KG1 (cell line): ENCODE data around the gene NKG7.
A peak's percentile ranks its signal among the peaks of the same experiment; 100 is the strongest.

Source experiments
- DNase-seq: peaks from one replicate; lab custom pipeline; 2025; lab: John Stamatoyannopoulos, UW

Gene NKG7

GRCh38 chr19:51361239-51361638 is 11.2 kb downstream of the NKG7 start:
- DNase-seq = no peak

- DNase-seq = no peak
Measured at GRCh38 chr19:51359294-51359693, 13.2 kb downstream of the NKG7 start.

- no peak for DNase-seq
Measured at GRCh38 chr19:51357952-51358351, 14.5 kb downstream of the NKG7 start.

- no peak for DNase-seq
Measured at GRCh38 chr19:51356159-51356801, 16.2 kb downstream of the NKG7 start.

- DNase-seq = no peak
Measured at GRCh38 chr19:51354742-51355148, 17.7 kb downstream of the NKG7 start.

- no peak for DNase-seq
Measured at GRCh38 chr19:51354103-51354741, 18.2 kb downstream of the NKG7 start.

GRCh38 chr19:51352783-51353360 is 19.6 kb downstream of the NKG7 start:
- DNase-seq = no peak

GRCh38 chr19:51351266-51351990 is 21.0 kb downstream of the NKG7 start:
- DNase-seq = no peak

- DNase-seq = no peak
Measured at GRCh38 chr19:51347209-51347928, 25.1 kb downstream of the NKG7 start.

GRCh38 chr19:51346742-51347141 is 25.7 kb downstream of the NKG7 start:
- DNase-seq = no peak

- no peak for DNase-seq
Measured at GRCh38 chr19:51345076-51345620, 27.3 kb downstream of the NKG7 start.

- no peak for DNase-seq
Measured at GRCh38 chr19:51342631-51343569, 29.6 kb downstream of the NKG7 start.

GRCh38 chr19:51341976-51342580 is 30.4 kb downstream of the NKG7 start, which contains the start of gene VSIG10L:
VSIG10L (minus strand) TSS chr19:51342139; CDS start chr19:51342124, 15 bp downstream.
- no peak for DNase-seq

GRCh38 chr19:51341066-51341465 is 31.4 kb downstream of the NKG7 start:
- DNase-seq = no peak

GRCh38 chr19:51339687-51340656 is 32.5 kb downstream of the NKG7 start:
- DNase-seq = peak; percentile 65

- DNase-seq = no peak
Measured at GRCh38 chr19:51339313-51339686, 33.2 kb downstream of the NKG7 start.

GRCh38 chr19:51338563-51339312 is 33.7 kb downstream of the NKG7 start:
- DNase-seq = peak; percentile 88

- no peak for DNase-seq
Measured at GRCh38 chr19:51337861-51338562, 34.4 kb downstream of the NKG7 start.
